GM19240 (cell line): Measurements from ENCODE around the gene EPB41L2.
"Not testable (repeated sequence)": the region's sequence is repeated elsewhere in the genome, so short reads cannot be mapped to it uniquely, and the experiment has no call there.

Experiments
- DNase-seq: peaks from one replicate; pipeline ENCODE4 v3.0.0; 2011; ENCODE audit warnings: low spot score; ENCODE audit not compliant: insufficient read length

Gene EPB41L2

DNA sequence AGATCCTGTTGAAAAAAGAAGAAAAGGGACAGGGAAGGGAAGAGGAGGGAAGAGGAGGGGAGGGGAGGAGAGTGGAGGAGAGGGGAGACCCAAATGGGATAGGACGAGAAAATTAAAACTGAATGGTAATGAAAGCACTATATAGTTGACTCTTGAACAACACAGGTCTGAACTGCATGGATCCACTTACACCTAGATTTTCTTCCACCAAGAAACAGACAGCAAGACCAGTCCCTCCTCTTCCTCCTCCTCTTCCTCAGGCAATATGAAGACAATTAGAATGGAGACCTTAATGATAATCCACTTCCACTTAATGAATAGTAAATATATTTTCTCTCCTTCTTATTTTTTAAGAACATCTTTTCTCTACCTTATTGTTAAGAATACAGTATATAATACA lies 113.5 kb downstream of the EPB41L2 start:
- DNase-seq = no peak

DNA sequence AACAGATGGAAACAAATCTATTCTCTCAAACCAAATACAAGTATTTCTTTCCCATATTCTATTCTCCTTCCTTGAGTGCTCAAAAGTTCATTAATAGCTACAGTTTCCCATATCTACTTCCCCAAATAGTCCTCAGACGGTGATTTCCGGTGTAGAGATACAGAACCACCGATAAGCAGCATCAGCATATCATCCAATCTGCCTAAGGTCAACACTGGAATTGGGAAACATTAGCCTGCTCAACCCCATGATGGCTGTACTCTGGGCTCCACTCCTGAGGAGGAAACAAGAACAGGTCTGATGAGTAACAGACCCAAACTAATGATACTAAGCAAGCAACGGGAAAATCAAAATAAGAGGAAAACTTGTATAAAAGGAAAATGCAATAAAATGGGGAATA lies 115.6 kb downstream of the EPB41L2 start:
- DNase-seq = no peak

DNA sequence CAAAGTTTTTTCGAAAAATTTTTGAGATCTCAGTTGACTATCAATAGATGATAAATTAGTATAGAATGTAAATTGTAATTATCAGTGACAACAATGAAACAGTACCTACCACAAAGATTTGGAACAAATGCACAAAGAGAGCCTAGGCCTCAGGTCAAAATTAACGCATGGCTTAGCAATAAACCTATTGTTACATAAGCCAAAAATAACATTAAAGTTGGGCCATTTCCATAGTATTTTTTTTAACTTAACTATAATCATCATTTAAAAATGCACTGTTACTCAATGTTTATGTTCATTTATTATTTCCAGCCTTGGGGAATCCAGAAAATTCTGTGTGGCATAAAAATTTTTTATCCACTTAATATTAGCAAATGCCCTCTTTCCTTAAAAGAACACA lies 117.0 kb downstream of the EPB41L2 start:
- no peak for DNase-seq

DNA sequence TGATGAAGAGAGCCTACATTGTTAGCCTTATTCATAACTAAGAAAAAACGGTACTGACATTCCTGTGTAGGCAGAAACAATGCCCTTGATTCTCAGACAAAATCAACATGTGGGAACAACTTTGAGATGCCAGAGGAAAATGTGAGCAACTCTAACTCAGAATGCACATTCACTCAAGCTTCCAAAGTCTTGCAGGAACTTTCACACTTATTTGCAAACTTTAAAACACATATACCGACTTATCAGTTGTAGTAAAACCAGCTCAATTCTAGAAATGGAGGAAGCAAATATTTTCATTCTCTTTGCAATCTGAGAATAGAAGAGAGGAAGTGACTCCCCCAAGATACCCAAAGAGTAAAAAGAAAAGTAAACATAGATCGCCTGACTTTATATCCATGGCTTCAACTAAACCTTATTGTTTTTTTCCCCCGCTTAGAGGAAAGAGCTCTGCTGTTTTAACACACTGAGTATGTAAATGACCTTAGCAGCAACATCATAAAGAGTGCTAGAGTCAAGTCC lies 117.6 kb downstream of the EPB41L2 start:
- no peak for DNase-seq

DNA sequence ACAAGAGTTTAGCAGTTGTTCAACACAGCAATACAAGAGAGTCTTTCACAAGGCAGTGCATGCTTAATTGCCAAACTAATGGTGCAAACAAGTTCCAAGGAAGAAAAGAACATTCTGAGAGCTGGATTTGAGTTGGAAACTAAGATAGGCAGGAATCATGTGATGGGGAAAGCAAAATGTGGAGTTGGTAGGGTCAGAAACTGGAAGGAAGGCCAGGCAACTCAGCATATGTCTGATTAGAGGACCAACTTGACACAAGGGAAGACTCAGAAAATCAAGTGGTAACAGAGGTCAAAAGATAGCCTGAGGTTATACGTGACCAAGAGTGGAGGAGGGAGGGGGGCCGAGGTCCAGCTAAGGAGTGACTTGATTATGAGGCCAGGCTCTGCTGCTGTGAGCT lies 118.6 kb downstream of the EPB41L2 start:
- no peak for DNase-seq

DNA sequence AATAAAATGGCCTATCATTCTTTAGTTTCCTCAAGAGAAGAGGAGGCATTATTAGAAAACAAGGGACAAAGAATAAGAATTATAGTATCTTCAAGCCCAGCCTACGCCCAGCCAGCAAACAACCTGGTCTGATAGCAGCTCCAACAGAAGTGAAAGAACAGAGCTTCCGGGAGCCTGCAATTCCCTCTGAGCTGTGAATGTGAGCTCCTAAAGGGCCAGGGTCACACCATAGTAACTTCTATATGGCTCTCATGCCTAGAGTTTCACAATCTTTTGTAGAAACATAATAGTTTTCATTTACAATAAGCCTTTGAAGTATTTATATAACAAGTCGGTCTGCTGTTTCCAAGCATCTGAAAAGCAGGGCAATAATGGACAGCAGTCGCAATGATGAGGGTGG lies 119.3 kb downstream of the EPB41L2 start:
- no peak for DNase-seq

DNA sequence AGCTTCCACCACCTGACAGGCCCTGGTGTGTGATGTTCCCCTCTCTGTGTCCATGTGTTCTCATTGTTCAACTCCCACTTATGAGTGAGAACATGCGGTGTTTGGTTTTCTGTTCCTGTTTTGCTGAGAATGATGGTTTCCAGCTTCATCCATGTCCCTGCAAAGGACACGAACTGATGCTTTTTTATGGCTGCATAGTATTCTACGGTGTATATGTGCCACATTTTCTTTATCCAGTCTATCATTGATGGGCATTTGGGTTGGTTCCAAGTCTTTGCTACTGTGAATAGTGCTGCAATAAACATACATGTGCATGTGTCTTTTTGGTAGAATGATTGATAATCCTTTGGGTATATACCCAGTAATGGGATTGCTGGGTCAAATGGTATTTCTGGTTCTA lies 120.3 kb downstream of the EPB41L2 start:
- not testable (repeated sequence) for DNase-seq

DNA sequence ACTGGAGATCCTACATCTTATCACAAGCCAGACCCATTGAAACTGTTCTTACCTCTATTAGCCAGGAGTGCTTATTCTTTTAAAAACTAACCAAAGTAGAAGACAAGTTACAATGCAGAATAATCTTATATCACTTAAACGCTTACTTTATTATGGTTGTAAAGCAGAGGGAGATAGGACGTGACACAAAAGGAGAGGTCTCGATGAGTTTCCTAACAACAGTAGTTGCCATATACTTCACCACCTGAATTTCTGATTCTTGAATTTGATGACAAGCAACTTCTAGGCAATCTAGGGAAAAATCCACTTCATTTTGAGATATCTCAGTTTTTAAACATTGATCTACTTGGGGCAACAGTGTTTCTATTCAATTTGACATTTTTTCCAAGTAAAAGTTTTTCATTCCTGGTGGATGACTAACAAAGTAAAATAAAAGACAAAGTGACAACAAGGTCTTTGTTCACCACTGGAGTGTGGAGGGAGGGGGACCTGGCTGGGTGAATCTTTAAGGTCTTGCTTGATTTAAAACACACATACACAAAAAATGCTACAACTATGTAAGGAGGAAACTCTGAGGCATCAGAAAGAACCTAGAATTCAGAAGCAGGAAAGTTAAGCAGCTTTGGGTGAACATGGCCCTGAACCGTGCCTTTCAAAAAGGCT lies 125.0 kb downstream of the EPB41L2 start:
- DNase-seq = no peak

DNA sequence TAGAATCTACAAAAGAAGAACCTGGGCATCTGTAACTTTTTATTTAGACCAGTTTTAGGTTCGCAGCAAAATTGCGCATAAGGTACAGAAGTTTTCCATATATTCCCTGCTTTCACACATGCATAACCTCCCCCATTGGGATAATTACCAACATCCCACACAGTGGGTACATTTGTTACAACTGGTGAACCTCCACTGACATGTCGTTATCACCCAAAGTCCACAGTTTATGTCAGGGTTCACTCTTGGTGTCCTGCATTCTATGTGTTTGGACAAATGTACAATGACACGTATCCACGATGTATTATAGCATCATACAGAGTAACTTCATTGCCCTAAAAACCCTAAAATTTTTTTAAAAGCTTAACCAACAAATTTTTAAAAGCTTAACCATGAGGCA lies 126.1 kb downstream of the EPB41L2 start:
- no peak for DNase-seq

DNA sequence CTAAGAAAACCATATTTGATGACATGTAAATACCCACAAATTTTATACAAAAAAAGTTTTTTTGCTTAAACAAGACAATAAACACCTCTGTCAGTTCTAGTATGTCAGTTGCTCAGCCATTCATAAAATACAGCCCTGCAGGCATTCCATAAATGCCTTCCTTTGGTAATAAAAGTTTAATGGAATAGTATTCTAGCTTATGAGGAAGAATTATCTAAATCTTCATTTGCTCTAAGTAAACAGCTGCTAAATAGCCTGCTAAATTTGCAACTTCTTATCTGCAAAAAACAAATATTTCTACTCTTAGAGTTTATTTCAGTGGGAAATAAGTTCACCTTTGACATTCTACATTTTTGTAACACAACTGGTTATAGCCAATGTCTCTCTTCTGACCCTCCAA lies 127.1 kb downstream of the EPB41L2 start:
- DNase-seq = no peak

DNA sequence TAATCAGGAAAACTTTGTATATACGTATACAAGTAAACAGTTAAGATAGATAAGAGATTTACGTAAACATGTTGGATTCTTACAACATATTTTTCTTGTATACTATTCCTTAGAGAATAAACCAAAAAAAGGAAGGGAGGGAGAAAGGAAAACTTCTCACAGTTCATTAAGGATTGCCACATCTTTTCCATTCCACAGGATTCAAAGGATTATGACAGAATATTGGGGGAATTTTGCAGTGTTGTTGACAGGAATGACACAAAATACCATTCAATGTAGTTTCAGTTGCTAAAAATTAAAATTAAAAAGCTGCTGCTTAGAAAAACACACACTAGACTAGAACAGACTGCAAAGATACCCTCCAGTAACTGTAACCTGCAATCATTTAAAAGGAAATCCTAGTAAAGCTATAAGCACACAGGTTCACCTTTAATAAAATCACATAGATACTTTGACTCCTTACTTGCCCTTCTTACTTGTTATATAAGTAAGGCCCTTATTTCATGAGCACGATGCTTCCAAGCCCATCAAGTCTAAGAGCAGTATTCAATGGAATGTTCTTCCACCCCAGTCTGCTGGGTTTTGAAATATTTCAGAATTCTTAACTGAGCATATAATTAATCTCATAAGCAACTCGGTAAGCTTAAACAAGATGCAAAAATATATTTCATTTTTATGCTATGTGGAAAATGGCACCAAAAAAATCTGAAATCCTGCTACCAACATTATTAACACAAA lies 128.0 kb downstream of the EPB41L2 start:
- DNase-seq = no peak

DNA sequence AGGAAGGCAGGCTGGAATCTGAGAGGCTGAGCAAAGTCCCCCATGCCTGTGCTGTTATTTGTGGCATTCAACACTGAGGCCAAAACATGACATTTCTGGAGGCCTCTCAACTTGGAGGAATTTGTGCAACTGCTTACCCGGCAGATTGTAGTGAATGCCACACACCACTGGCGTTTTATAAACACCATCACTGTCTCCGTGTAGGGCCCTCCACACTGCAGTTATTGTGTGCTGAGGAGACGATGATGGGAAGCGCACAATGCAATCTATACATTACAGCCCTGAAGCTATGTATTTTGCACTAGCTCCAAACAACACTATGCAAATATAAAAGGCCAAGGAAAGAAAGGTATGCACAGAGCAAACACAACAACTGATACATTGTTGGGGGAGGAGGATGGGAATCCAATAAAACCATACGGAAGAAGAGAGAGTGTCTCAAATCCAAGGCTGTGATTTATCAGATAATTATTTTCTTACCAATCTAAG lies 129.3 kb downstream of the EPB41L2 start:
- DNase-seq = no peak

DNA sequence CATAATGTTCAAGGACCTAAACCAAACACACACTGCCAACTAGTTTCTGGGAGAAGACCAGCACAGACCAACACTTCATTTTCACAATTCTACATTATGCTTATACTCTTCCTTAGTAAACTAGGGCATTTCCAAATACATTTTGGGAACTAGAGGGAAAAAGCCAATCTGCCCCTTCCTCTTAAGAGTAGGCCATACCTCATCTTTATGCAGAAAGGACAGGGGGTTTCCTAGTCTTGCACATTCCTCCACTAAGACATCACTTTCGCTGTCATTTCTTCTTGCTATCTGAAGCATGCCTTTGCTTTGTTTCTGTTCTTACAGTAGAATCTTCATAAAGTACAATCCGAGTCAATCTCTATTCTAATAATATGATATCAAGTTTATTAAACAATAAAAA lies 130.1 kb downstream of the EPB41L2 start:
- no peak for DNase-seq

DNA sequence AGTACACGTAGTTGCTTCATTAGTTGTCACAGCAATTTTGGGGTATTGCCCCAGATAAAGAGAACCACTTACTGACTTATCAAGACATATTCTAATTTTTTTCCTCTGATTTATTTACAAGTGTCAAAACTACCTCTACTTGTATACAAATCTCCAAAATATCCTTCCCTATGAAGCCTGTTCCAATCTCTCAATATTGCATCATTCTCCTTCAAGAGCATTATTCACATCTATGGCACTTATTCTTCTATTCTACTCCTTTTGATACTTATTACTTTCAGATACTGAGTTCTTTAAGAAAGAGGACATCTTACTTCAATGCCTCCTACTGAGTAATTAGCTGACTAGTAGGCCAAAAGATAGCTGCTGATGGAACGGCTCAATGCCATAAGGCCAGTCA lies 130.6 kb downstream of the EPB41L2 start:
- no peak for DNase-seq

DNA sequence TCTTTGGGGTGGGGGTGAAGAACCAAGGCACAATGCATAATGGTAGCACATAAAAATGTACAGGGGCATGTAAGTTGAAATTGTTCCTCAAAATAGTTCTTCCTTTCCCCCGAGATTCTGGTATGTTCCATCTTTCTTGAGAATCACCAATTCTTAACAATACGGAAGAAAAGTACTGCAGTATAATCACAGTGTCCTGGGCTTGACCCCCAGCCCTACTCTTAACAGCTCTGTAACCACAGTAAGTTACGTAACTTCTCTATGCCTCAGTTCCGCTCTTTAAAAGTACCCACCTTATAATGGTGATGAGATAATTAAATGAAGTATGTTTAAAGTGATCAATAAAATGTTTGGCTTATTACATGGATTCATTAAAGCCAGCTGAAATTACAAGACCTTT lies 131.4 kb downstream of the EPB41L2 start:
- no peak for DNase-seq

DNA sequence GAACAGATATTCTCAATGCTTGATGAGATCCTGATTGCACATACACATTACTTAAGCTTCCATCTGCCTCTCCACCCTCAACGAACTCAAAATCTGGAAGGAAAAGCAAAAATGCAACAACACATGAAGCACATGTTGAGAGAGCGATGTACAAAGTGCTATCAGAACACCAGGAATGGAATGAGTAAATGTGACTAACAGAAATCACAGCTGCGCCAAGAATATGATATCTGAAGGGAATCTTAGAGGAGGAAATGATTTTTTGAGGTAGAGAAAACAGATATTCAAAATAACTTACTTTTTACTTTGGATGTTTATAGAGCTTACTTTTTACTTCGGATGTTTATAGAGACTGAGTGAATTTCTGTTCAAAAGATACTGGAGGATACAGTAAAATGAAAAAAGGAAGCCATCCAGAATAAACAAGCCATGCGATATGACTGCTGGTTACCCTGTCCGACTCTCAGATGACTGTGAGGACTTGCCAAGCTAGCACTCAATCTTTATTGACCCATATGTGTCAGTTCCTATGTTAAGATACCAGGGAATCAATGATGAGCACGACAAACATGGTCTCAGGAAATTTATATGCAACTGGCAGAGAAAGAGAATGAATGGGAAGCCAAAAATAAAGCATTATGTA lies 133.9 kb downstream of the EPB41L2 start:
- DNase-seq = no peak

DNA sequence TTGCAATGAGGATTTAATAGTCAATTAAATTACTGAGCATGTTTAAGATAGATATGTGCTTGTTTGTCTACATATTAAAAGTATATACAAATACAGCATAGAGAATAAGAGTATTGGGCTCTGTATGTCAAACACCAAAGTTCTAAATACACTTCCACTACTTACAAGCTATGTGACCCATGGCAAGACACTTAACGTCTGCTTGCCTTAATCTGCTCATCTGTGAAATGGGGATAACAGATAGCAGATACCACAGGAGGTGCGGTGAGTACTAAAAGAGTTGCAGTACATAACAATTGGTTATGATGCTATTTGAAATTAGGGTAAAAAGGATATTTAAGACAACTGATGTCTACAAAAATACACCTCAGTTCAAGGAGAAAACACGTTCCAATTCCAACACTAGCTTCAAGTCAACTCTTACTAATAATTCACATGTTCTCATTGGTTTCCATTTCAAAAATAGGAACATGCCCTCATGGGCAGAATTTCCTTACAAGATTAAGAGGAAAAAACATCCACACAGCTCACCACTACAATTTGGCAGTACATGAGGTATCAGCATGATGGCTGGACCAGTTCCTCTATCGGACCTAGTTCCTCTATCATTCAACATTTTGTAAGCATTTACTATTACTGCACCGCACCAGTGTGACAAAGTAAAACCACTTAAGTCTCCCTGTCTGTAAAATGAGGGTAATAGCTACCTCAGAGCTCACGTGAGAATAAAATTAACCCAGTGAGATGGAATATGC lies 134.7 kb downstream of the EPB41L2 start:
- no peak for DNase-seq

DNA sequence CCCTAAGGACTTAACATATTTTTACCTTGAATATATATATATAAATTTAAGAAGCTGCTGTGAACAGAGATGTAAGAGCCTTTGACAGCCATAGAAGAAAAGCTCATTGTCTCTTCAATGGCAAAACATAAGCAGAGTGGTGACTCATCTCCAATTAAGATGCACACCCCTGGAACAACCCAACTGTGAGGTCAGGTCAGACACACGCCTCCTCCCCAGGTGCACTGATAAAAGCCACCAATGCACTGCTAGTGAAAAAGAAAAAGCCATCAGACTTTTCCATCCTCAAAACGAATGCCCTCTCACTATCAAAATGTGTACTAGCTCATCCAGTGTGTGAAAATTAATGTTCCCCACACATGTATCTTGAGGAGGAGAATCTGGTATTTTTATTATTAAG lies 135.7 kb downstream of the EPB41L2 start:
- DNase-seq = no peak

DNA sequence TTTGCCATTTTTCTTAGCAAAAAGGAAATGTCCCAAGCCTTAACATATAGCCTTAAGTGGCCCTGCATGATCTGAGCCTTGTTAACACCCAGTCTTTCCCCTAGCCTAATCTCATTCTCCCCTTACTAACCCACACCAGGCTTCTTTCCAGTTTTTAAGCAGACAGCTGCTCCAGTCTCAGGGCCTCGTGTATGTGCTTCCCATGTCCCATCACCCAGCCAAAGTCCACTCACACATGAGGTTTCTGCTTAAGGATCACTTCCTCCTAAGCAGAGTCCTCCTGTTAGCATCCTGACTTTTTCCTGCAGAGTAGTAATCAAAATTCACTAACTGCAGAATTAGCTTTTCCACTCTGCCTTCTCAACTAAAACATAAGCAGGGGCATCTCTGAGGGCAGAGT lies 139.7 kb downstream of the EPB41L2 start:
- DNase-seq = no peak

DNA sequence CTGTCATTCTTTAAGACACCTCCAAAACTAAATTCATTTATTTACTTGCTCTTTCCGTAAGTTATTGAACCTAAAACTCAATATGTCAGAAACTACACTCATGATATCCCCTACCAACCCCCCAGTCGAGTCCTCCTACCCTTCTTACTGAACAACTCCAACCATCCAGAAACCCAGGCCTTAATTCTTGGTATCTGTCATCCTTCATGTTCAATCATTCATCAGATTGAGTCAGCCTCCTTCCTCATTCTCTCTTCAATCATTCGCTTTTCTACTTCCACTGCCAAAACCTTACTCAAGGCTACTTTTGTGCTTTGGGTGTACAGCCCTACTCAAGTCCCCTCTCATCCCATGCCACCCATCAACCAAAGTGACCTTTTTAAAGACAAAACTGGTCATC lies 140.1 kb downstream of the EPB41L2 start:
- no peak for DNase-seq

DNA sequence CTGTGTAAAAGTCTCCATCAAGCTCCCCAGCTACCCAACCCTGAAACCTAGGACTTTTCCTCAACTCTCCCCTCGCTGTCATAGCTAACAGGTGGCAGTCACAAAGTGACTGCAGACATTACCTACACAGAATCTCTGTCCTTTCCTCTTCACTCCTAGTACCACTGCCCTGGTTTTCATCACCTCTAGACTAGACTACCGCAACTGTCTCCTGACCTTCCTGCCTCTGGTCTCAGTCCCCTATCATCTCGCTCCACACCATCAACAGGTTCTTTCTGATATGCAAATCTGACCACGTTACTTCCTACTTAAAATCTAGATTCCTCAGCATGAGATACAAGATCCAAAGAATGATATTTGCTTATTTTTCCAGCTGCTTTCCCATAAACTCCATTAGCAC lies 142.1 kb downstream of the EPB41L2 start:
- DNase-seq = no peak

DNA sequence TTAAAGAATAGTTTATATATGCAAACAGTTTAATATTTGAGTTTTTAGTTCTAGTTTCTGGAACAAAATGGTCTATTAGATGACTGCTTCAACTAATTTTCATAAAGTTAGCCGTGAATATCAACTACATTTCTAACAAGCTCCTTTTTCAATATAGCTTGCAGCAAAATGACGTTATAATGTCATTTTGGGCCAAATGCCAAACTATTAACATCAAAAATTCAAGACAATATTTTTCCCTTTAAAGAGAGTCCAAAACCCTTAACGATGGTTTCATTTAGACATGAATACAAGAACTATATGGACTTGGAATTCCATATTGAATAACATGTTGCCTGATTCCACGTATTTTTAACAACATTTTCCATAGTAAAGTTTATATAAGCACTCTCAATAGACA lies 144.9 kb downstream of the EPB41L2 start:
- DNase-seq = no peak
